Omental fat pad (tissue), 4 donors: ENCODE results near the gene VWA1. TPM values are rescaled to one million over a fixed set of nuclear protein-coding genes. Genes with fewer than 3 reads are reported as not detected.
A peak's percentile ranks its signal among the peaks of the same experiment; 100 is the strongest.
"Not testable (repeated sequence)": the region's sequence is repeated elsewhere in the genome, so short reads cannot be mapped to it uniquely, and the experiment has no call there.

Experiments used
- ATAC-seq: fragments of 150-250 bp; one replicate; pipeline ENCODE4 v1.9.1; 2016; ENCODE audit warnings: mild to moderate bottlenecking, moderate library complexity; ENCODE audit not compliant: low FRiP score
- DNase-seq: peaks from one replicate; pipeline ENCODE4 v3.0.0-alpha.2; 2019; ENCODE audit warnings: low spot score
- CTCF ChIP-seq, 3 donors: fragments of 450-650 bp; IDR thresholded peaks; one replicate each; pipeline ENCODE4 v1.5.1; 2016 to 2017; ENCODE audit warnings: antibody characterized with exemption in 3 of 3, mild to moderate bottlenecking in 3 of 3, moderate library complexity in 2 of 3
- total RNA-seq, 4 donors: library from RNA; depleted of rRNA; stranded (reverse); fragments of >200 nt; gene quantifications; one replicate each; pipeline ENCODE4 v1.1.0, GENCODE V29; 2016

The VWA1 gene
- total RNA-seq, 4 donors from 2014 or later: 6.8 to 21.1 (median 13.8) TPM

- TF ChIP-seq CTCF (IDR thresholded peaks at IDR 0.05): no peak
- peak; percentile 98 for ATAC-seq
- peak; percentile 81 for DNase-seq
These were observed 36.2 kb upstream of the VWA1 start, which contains the start of gene CCNL2 for GRCh38 chr1:1399187-1399871. CCNL2 (minus strand) TSS chr1:1399335; CDS start chr1:1399306, 29 bp downstream.

GRCh38 chr1:1399872-1400575, 35.5 kb upstream of the VWA1 start:
- ATAC-seq (no peak), DNase-seq (no peak)
- TF ChIP-seq CTCF (IDR thresholded peaks at IDR 0.05): no peak

- no peak for TF ChIP-seq CTCF (IDR thresholded peaks at IDR 0.05)
- no peak for ATAC-seq
- DNase-seq: no peak
These were observed 34.7 kb upstream of the VWA1 start for GRCh38 chr1:1400576-1401456.

- no peak for DNase-seq
- no peak for ATAC-seq
- no peak for TF ChIP-seq CTCF (IDR thresholded peaks at IDR 0.05)
These were observed 34.0 kb upstream of the VWA1 start for GRCh38 chr1:1401457-1402010.

- TF ChIP-seq CTCF (IDR thresholded peaks at IDR 0.05): no peak
- DNase-seq (no peak), ATAC-seq (no peak)
These were observed 33.2 kb upstream of the VWA1 start for GRCh38 chr1:1402072-1402900.

- not testable (repeated sequence) for ATAC-seq, DNase-seq
These were observed 32.5 kb upstream of the VWA1 start for GRCh38 chr1:1402901-1403392.
